Panc1 (cell line): Measurements from ENCODE around the gene HK1. TPM values are rescaled to one million over a fixed set of nuclear protein-coding genes. Genes with fewer than 3 reads are reported as not detected.
A peak's percentile ranks its signal among the peaks of the same experiment; 100 is the strongest.

ENCODE experiments used
- ATAC-seq: fragments of 200-7000 bp; cut with Tn5 transposase; 2 replicates; pipeline ENCODE4 v1.9.1; 2020; ENCODE audit warnings: mild to moderate bottlenecking, moderate library complexity
- BruUV-seq: library from RNA; stranded (reverse); fragments of 400-500 nt; replicated peaks from 2 replicates; lab custom pipeline; 2021; lab: Mats Ljungman, UMichigan
- CTCF ChIA-PET: fragments of 300-600 bp; sonication (Branson Sonifier 250); formaldehyde crosslinking; loops from one replicate; lab custom pipeline; 2022; ENCODE audit warnings: antibody characterized with exemption; lab: Charles Lee
- POLR2A ChIA-PET: fragments of 300-600 bp; sonication (Branson Sonifier 250); formaldehyde crosslinking; loops from one replicate; lab custom pipeline; 2022; ENCODE audit warnings: antibody characterized with exemption; lab: Charles Lee
- DNase-seq: peaks from one replicate; pipeline ENCODE4 v3.0.0-alpha.2; 2010; ENCODE audit warnings: low read depth, low spot score
- H3K27ac ChIP-seq: 2 replicates; pipeline ENCODE4 v1.5.1; 2011; ENCODE audit warnings: mild to moderate bottlenecking, low read length, inconsistent platforms
- H3K27me3 ChIP-seq: fragments of 200-500 bp; sonication (Bioruptor generic); 2 replicates; pipeline ENCODE4 v1.6.0; 2014; ENCODE audit warnings: low read length, inconsistent platforms; ENCODE audit not compliant: control insufficient read depth, insufficient read depth
- H3K36me3 ChIP-seq: fragments of 200-500 bp; sonication (Bioruptor generic); 2 replicates; pipeline ENCODE4 v1.5.1; 2014; ENCODE audit warnings: inconsistent platforms, mild to moderate bottlenecking, low read length, moderate library complexity; ENCODE audit not compliant: control insufficient read depth, insufficient read depth
- H3K4me1 ChIP-seq: 2 replicates; pipeline ENCODE4 v1.5.1; 2011; ENCODE audit warnings: inconsistent platforms, mild to moderate bottlenecking, low read length, moderate library complexity; ENCODE audit not compliant: control insufficient read depth, insufficient read depth
- H3K4me3 ChIP-seq, 2 experiments: 2 replicates each; pipeline ENCODE4 v1.5.1; 2011 to 2012; ENCODE audit warnings: low read depth in 2 of 2, low read length in 2 of 2, mild to moderate bottlenecking in 2 of 2, inconsistent platforms in 1 of 2, moderate library complexity in 1 of 2
- H3K9me3 ChIP-seq: fragments of 200-500 bp; sonication (Bioruptor generic); 2 replicates; pipeline ENCODE4 v1.5.1; 2014; ENCODE audit warnings: low read depth, mild to moderate bottlenecking, inconsistent platforms, low read length, moderate library complexity; ENCODE audit not compliant: control insufficient read depth, insufficient read depth
- POLR2AphosphoS5 ChIP-seq: IDR thresholded peaks from 2 replicates; pipeline ENCODE4 v1.6.1; 2012; ENCODE audit warnings: mild to moderate bottlenecking, low read depth, low read length, moderate library complexity
- SIN3A ChIP-seq: IDR thresholded peaks from 2 replicates; pipeline ENCODE4 v1.6.1; 2012; ENCODE audit warnings: low read depth, mild to moderate bottlenecking, low read length, moderate library complexity, borderline replicate concordance; ENCODE audit not compliant: insufficient read depth
- TCF7L2 ChIP-seq: IDR thresholded peaks from 2 replicates; pipeline ENCODE4 v1.6.1; 2011; ENCODE audit warnings: mild to moderate bottlenecking, low read depth, low read length, inconsistent platforms
- in situ Hi-C: cut with HindIII; loops from 2 replicates; pipeline ENCODE4 v1.10.0; 2016; ENCODE audit warnings: low sequenced_read_pairs, low pct_unique_long_range_greater_than_20kb
- intact Hi-C: fragments of 100-400 bp; cut with micrococcal nuclease; formaldehyde crosslinking; loops from one replicate; pipeline ENCODE4 v1.10.0; 2022; ENCODE audit not compliant: unreplicated experiment
- total RNA-seq: library from RNA; stranded (reverse); gene quantifications from one replicate; pipeline ENCODE4 v1.2.1, GENCODE V29; 2021; ENCODE audit not compliant: unreplicated experiment
- TF ChIP-seq, protein P1 (sequence below): fragments of 450-650 bp; IDR thresholded peaks from 2 replicates; pipeline ENCODE4 v1.5.1; 2017; ENCODE audit warnings: mild to moderate bottlenecking
- TF ChIP-seq, protein P2 (sequence below), 2 experiments: IDR thresholded peaks; 2 replicates each; pipeline ENCODE4 v1.6.1; 2011 to 2012; ENCODE audit warnings: low read depth in 2 of 2, control low read depth in 1 of 2, low read length in 1 of 2, mild to moderate bottlenecking in 1 of 2, moderate library complexity in 1 of 2; ENCODE audit not compliant: insufficient read depth in 1 of 2

The HK1 gene
- total RNA-seq, 1 experiment from 2014 or later = 74.4 TPM

GRCh38 chr10:69401416-69401815 lies 123.1 kb downstream of the HK1 start:
- intact Hi-C loops = no loop called here
- BruUV-seq = TSS peak; percentile 90
- ChIA-PET POLR2A (no interaction called here), CTCF (no interaction called here)
- DNase-seq (no peak), ATAC-seq (no peak)
- H3K27ac ChIP-seq = no peak overlapping the region
- no peaks in the 10 kb centered on the region for H3K36me3 ChIP-seq
- in situ Hi-C loops = no loop called here
- no peaks in the 10 kb centered on the region for H3K9me3 ChIP-seq
- no peak overlapping the region for H3K4me3 ChIP-seq
- H3K4me1 ChIP-seq = no peaks in the 10 kb centered on the region
- TF ChIP-seq, protein P1, sequence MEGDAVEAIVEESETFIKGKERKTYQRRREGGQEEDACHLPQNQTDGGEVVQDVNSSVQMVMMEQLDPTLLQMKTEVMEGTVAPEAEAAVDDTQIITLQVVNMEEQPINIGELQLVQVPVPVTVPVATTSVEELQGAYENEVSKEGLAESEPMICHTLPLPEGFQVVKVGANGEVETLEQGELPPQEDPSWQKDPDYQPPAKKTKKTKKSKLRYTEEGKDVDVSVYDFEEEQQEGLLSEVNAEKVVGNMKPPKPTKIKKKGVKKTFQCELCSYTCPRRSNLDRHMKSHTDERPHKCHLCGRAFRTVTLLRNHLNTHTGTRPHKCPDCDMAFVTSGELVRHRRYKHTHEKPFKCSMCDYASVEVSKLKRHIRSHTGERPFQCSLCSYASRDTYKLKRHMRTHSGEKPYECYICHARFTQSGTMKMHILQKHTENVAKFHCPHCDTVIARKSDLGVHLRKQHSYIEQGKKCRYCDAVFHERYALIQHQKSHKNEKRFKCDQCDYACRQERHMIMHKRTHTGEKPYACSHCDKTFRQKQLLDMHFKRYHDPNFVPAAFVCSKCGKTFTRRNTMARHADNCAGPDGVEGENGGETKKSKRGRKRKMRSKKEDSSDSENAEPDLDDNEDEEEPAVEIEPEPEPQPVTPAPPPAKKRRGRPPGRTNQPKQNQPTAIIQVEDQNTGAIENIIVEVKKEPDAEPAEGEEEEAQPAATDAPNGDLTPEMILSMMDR = no peak
- TF ChIP-seq, protein P2, sequence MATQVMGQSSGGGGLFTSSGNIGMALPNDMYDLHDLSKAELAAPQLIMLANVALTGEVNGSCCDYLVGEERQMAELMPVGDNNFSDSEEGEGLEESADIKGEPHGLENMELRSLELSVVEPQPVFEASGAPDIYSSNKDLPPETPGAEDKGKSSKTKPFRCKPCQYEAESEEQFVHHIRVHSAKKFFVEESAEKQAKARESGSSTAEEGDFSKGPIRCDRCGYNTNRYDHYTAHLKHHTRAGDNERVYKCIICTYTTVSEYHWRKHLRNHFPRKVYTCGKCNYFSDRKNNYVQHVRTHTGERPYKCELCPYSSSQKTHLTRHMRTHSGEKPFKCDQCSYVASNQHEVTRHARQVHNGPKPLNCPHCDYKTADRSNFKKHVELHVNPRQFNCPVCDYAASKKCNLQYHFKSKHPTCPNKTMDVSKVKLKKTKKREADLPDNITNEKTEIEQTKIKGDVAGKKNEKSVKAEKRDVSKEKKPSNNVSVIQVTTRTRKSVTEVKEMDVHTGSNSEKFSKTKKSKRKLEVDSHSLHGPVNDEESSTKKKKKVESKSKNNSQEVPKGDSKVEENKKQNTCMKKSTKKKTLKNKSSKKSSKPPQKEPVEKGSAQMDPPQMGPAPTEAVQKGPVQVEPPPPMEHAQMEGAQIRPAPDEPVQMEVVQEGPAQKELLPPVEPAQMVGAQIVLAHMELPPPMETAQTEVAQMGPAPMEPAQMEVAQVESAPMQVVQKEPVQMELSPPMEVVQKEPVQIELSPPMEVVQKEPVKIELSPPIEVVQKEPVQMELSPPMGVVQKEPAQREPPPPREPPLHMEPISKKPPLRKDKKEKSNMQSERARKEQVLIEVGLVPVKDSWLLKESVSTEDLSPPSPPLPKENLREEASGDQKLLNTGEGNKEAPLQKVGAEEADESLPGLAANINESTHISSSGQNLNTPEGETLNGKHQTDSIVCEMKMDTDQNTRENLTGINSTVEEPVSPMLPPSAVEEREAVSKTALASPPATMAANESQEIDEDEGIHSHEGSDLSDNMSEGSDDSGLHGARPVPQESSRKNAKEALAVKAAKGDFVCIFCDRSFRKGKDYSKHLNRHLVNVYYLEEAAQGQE (IDR thresholded peaks at IDR 0.05; ENCODE audit: insufficient read depth in 1 of 2, low read depth in 2 of 2, low read length in 1 of 2) = no peak
- H3K27me3 ChIP-seq = no peaks in the 10 kb centered on the region

DNA sequence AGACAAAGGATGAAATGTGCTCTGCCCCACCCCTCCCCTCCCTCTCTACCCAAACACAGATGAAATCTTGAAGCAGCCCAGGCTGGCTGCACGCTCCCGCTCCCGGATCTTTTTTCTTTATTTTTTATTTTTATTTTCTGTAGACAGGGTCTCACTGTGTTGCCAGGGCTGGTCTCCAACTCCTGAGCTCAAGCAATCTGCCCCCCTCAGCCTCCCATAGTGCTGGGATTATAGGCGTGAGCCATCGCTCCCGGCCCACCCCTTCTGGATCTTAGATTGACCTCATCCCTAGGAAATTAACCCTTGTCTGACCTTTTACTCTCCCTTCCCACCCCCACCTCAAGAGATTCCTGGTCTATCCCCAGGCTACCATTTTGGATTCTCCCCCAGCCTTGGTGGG lies 124.1 kb downstream of the HK1 start:
- no peak for TF ChIP-seq SIN3A
- TF ChIP-seq POLR2AphosphoS5 = no peak
- TF ChIP-seq, protein P1 = no peak
- TF ChIP-seq TCF7L2 = no peak
- TF ChIP-seq, protein P2 (IDR thresholded peaks at IDR 0.05; ENCODE audit: insufficient read depth in 1 of 2, low read depth in 2 of 2, low read length in 1 of 2) = no peak
- DNase-seq (no peak), ATAC-seq (no peak)
- H3K27me3 ChIP-seq = no peaks in the 10 kb centered on the region
- no peak overlapping the region for H3K4me3 ChIP-seq
- intact Hi-C loops (no loop called here), in situ Hi-C loops (no loop called here)
- no TSS peak for BruUV-seq
- ChIA-PET CTCF (interaction anchor here (0.6 kb wide), 1 partner anchor 8 kb away, joined by 6 read pairs; no protein-coding TSS in a partner anchor), POLR2A (no interaction called here)
- H3K27ac ChIP-seq = no peak overlapping the region
- no peaks in the 10 kb centered on the region for H3K36me3 ChIP-seq
- no peaks in the 10 kb centered on the region for H3K9me3 ChIP-seq
- H3K4me1 ChIP-seq = peaks cover 4% of the 10 kb centered on the region; the same call in 1 of the 2 replicates
